ENCODE measurements around the gene FHIP1A.
"Not testable (repeated sequence)": the region's sequence is repeated elsewhere in the genome, so short reads cannot be mapped to it uniquely, and the experiment has no call there.

The FHIP1A gene

DNA sequence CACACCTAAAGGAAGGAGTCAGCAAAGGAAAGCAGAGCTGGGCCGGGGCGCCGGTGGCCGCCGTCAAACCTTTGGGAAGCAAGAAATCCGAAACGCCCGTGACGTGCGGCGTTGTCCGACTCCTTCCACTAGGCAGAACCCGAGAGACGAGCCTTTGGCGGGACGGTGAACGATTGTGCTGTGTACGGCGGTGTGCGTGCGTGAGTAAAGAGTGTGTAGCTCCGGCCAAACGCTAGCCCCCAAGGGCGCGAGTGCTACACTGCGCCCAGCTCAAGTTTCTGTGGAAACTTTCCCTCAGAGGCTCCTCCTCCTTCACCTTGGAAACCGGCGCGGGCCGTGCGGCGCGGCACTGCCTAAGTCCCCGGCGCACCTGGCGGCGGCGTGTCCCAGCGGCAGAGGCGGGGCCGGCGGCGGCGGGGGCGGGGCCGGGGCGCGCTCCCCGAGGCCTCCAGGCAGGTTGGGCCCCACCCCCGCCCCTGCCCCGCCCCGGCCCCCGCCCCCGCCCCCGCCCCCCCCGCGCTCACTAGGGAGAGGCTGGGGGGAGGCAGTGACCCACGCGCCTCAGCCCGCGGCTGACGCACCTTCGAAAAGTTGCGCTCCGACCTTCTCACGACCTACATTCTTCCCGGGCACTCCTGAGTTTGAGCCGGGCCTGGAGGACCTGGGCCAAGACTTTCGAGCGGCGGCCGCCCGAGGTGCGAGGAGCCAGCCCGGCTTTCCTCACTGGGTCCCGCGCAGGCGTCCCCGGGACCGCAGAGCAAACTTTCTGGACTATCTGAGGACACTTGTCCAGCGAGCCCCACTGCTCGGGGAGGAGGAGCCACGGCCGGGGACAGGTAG lies at the start of gene FHIP1A:
FHIP1A (plus strand) TSS at position 547 of the 840 bp plus-strand sequence. CDS start 157,084 bp downstream, outside the sequence.
- peak; percentile 70 for DNase-seq (ENCODE audit: low read depth)

- peak; percentile 19 for DNase-seq (ENCODE audit: low read depth)
Measured at GRCh38 chr4:151359576-151359975, 49.4 kb upstream of the FHIP1A start.

DNA sequence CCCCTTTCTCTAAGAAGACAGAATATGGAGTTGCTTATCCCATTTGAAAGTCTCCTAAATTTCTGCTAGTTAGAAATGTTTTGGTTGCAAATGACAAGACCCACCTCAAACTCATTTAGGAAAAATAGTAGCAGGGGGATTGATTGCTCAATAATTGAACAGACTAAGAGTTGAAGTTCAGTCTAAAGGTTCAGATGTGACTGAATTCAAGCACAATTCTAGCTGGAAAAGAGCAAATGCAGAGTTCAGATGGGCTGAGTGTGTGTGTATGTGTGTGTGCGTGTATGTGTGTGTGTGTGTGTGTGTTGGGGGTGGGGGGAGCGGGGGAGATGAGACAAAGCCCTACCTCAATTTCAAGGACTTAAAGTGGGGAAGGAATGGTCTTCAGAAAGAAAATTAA lies 47.9 kb upstream of the FHIP1A start:
- DNase-seq (ENCODE audit: low read depth) = no peak

DNA sequence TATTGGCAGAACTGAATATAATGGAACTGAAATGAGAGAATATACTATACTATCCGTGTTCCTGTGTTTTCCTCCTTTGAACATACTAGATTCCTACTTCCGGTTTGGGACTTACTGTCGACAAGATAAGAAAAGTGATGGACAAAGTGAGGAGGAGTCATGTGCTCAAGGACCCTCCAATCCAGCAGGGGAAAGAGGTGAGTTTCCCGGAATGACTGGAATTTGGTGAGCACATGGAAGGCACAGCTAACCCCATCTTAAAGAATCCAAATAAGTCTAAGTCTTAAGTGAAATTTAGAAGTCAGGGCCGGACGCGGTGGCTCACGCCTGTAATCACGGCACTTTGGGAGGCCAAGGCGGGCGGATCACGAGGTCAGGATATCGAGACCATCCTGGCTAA lies 47.0 kb upstream of the FHIP1A start:
- DNase-seq (ENCODE audit: low read depth) = no peak

DNA sequence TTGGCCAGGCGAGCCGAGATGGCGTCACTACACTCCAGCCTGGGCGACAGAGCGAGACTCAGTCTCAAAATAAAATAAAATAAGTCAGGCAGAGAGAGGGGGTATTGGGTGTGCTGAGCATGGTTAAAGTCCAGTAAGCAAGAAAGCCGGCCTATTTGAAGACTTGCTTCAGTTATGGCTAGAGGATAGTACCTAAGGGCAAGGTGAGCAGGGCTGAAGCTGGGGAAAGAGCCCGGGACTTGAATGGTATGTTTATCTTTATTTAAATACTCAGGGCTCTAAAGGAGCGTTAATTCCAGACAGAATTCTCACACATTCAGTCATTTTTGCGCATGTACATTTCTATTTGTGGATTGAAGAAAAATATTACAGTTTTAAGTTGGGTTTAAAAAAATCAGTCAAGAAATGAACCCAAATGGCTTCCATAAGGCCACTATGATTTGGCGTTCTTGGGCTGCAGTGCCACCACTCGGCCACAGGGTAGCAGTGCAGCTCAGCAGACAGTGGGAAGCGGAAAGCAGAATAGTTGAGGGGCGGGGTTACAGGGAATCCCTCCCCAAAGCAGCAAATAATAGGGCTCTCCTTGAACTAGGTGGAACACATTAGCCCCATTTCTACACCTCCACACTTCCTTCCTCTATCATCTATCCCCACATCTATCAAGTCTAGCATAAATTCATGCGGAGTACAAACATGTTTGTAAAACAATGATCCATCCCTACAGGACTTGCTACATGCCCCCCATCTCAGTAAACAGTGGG lies 46.4 kb upstream of the FHIP1A start:
- peak; percentile 82 for DNase-seq (ENCODE audit: low read depth)

DNA sequence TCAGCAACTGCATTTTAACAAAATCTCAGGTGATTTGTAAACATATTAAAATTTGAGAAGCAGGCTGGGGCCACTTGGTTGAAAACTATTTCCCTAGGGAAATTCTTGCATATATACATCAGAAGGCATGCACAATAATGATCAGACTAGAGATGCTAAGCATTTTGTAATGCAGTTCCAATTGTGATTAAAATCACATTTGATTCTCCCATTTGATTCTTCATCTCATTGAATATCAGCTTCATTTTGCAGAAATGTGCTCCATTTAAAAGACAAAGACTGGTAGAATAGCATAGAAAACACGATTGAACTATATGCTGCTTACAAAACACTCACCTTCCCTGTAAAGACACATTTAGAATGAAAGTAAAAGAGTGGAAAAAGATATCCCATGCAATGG lies 32.4 kb upstream of the FHIP1A start:
- no peak for DNase-seq (ENCODE audit: low read depth)

DNA sequence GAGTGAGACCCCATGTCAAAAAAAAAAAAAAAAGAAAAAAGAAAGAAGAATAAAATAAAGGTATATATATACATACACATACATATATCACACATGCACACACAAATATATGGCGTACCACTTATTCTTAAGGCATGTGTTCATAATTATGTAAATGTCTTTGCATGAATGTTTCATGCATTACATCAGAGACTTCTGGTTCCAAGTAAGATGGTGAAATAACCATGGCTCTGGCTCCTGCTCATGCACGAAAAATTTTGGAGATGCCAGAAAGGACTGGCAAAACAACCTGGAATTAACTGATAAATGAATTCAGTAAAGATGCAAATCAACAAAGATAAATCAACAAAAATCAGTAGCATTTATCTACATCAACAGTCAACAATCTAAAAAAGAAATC lies 19.7 kb upstream of the FHIP1A start:
- peak; percentile 15 for DNase-seq (ENCODE audit: low read depth)

DNA sequence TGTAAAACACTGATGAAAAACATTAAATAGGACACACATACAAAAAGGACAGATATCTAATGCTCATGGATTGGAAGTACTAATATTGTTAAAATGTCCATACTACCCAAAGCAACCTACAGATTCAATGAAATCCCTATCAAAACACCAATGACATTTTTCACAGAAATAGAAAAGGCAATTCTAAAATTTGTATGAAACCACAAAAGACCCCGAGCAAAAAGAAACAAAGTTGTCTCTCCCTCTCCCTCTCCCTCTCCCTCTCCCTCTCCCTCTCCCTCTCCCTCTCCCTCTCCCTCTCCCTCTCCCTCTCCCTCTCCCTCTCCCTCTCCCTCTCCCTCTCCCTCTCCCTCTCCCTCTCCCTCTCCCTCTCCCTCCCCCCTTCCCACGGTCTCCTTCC lies 19.2 kb upstream of the FHIP1A start:
- DNase-seq (ENCODE audit: low read depth) = not testable (repeated sequence)

GRCh38 chr4:151395873-151396272 lies 13.1 kb upstream of the FHIP1A start:
- no peak for DNase-seq (ENCODE audit: low read depth)

GRCh38 chr4:151400343-151400742 lies 8.6 kb upstream of the FHIP1A start:
- DNase-seq (ENCODE audit: low read depth) = no peak

- DNase-seq (ENCODE audit: low read depth) = no peak
Measured at GRCh38 chr4:151401739-151402138, 7.2 kb upstream of the FHIP1A start.

DNA sequence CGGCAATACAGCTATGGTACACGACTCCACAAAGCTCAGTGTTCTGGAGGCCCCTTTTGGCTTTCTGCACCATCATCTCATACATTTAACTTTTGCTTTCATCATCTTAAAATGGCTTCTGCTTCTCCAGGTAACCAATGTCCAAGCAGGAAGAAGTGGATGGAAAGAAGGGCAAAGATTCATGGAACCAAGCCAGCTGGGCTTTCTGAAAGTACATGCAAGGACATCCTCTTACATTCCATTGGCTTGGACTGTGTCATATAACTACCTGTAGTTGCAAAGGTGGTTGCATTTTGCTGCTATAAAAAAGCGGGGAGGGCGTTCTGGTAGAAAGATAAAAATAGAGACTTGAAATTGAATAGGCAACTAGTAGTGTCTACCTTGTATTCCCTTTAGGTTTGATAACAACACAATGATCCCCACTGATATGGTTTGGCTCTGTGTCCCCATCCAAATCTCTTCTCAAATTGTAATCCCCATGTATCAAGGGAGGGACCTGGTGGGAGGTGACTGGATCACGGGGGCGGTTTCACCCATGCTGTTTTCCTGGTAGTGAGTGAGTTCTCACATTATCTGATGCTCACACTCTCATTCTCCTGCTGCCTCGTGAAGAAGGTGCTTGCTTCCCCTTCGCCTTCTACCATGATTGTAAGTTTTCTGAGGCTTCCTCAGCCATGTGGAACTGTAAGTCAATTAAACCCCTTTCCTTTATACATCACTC lies 6.7 kb upstream of the FHIP1A start:
- DNase-seq (ENCODE audit: low read depth) = no peak

DNA sequence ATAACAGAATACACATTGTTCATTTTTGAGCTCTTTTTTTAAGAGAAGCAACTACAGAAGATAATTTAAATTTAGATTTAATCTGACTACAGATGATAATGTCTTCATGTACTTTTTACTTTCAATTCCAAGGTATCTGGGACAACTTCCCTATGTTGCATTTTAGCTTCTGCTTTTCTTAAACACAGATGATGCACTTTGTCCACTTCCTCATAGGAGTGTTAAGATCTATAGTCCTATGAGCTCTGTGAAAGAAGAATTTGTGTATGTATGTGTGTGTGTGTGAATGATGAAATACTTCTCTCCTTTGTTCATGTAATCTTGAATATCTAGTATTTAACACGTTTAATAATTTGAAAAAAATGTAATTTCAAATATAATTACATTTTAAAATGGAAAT lies 5.3 kb upstream of the FHIP1A start:
- no peak for DNase-seq (ENCODE audit: low read depth)

DNA sequence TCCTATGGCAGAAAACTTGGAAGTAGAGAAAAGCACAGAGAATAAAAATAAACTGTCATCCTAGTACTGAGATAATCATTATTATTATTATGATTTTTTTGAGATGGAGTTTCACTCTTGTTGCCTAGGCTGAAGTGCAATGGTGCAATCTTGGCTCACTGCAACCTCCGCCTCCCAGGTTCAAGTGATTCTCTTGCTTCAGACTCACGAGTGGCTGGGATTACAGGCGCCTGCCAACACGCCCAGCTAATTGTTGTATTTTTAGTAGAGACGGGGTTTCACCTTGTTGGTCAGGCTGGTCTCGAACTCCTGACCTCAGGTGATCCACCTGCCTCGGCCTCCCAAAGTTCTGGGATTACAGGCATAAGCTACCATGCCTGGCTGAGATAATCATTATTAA lies 4.2 kb upstream of the FHIP1A start:
- DNase-seq (ENCODE audit: low read depth) = not testable (repeated sequence)

DNA sequence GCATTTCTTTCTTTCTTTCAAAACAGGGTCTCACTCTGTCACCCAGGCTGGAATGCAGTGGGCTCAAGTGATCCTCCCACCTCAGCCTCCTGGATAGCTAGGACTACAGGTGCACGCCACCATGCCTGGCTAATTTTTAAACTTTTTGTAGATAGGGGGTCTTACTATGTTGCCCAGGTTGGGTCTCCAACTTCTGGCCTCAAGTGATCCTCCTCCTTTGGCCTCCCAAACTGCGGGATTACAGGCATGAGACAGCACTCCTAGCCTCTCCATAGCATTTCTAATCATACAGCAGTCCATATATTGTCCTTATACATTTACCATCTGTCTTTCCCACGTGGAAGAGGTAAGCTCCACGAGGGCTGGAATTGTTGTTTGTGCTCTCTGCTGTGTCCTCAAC lies 2.0 kb upstream of the FHIP1A start:
- DNase-seq (ENCODE audit: low read depth) = no peak

DNA sequence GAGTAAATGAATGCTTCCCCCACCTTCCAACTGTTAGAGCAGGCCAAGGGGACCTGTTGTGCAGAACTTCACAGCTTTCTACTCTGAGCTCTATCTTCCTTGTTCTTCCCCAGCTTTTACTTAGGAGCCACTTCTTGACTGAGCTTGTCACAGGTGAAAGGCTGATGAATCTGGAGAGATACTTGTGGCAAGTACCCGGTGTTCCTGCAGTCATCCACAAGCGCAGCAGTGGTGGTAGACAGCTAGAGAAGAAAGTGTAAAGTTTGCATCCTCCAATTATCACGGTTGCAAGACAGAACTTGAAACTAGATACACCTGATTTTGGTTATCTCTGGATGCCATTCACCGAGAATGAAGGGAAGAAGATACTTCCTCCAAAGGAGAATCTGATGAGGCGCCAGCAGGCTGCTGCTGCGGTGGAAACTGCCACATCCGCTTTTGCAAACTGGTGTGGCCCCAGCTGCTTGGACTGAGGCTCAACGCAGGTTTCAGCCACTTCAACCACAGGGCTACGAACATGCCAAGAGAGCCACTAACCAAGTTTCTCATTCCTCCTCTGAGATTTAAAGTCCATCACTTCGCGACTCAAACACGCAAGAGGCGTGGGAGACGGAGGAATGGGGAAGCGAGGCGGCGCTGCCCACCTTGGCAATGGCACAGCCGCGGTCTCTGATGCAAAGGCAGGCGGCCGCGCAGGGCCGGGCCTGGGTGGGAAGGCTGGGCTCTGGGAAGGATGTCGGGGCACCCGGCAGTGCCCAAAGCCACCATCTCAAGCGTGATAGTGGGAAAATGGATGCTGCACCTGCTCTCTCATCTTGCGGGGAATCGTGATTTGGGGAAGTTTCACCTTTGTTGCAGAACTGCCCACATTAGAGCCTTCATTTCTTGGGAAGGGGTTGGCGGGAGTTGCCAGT lies 1.3 kb upstream of the FHIP1A start:
- DNase-seq (ENCODE audit: low read depth) = peak; percentile 25

- DNase-seq (ENCODE audit: low read depth) = no peak
Measured at GRCh38 chr4:151408380-151408629, 671 bp upstream of the FHIP1A start.

DNA sequence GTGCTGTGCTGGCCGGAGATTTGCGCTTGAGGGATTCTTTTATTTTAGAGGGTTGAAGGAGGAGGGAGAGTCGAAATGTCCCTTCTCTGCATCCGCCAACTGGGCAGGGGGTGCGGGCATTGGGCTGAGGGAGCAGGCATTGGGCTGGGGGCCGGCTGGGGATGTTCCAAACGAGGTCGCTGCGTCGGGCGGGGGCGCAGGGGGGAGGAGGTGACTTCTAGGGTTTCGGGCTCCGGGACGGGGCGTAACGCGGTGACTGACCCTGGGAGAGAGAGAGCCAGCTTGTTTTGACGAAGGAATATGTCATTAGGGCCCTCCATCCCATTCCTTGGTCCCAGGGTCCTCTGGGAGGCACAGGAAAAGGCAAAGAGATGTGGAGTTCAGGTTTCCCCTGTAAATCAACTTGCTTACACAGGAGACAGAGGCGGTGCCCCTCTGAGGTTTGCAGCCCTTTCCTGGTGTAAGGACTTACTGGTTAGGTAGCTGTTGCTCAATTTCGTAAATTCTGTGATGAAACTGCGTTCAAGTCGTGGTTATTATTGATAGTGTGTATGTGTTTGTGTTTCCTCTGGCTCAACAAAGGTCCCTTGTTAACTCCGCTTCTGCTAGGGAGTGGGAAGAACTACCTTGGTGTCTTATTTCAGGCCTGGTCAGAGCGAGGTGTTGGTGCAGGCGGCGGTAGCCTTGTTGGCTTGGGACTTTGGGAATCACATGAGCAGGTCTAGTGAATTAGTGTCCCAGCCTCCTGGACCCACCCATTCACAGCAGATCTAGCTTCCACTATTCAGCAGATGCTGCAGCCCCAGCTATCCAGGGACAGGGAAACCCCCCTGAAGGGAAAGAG lies 716 bp downstream of the FHIP1A start:
- no peak for DNase-seq (ENCODE audit: low read depth)

DNA sequence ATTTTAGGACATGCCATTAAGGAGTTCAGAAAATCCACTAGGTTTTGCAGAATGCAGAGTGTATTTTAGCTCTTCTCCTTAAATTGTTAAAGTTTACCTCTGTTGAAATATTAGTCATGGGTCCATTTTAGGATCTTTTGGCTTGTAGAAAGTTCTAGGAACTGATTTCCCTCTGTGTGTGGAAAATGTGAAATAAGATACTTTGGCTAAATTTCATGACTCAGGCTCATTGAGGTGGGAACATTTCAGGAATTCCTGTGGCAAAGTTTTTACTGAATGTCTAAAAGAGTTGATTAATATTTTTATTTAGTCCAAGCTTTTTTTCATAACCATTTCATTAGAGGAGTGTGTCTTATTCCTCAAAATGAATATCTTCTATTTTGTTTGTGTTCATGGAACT lies 7.0 kb downstream of the FHIP1A start:
- peak; percentile 76 for DNase-seq (ENCODE audit: low read depth)

DNA sequence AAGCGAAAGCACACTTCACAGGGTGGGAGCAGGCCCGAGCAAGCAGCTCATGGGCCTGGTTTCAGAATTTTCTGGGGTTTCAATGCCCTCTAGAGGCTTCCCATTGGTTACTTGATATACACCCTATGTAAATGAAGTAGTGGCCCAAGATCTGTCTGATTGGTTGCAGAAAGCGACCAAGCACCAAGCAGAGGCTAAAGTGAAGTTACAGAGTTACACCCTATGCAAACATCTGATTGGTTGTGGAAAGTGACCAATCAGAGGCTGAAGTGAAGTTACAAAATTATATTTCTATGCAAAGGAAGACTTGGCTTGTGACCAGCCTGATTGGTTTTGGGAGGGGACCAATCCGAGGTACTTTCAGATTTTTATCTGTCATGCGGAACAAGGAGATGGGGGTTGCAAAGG lies 8.2 kb downstream of the FHIP1A start:
- no peak for DNase-seq (ENCODE audit: low read depth)

DNA sequence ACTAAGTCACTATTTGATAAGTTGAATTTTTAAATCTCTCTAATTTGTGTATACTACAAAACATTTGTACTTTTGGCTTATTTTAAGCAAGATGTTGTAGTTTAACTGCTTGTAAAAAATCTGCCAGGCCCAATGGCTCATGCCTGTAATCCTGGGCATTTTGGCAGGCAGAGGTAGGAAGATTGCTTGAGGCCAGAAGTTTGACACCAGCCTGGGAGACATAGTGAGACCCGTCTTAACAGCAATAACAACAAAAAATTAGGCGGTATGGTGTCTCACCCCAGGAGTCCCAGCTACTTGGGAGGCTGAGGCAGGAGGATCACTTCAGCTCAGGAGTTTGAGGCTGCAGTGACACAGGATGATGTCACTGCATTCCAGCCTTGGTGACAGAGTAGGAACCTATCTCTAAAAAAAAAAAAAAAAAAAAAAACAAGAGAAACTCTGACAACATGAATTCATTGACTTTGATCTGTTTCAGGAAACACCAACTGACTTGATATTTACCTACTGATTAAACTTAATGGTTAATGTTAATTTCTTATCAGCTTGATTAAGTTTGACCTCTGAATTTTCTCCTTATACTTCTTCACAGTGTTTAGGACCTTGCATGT lies 8.9 kb downstream of the FHIP1A start:
- no peak for DNase-seq (ENCODE audit: low read depth)

Data from EH (cell line).